GM23248 (cell line): ENCODE measurements around the gene DIRAS2.

ENCODE experiments used
- EZH2 ChIP-seq: fragments of 200-600 bp; sonication (generic); IDR thresholded peaks from 2 replicates; pipeline ENCODE4 v1.6.1; 2018; ENCODE audit warnings: antibody characterized with exemption, mild to moderate bottlenecking; ENCODE audit not compliant: insufficient read depth, poor library complexity, severe bottlenecking
- EZH2phosphoT487 ChIP-seq: fragments of 200-600 bp; sonication (generic); IDR thresholded peaks from 2 replicates; pipeline ENCODE4 v1.6.1; 2018; ENCODE audit warnings: antibody characterized with exemption, moderate library complexity, mild to moderate bottlenecking, low read depth; ENCODE audit not compliant: insufficient read depth

- TF ChIP-seq EZH2 = no peak
- no peak for TF ChIP-seq EZH2phosphoT487
Observed at GRCh38 chr9:90593646-90594045, 49.0 kb downstream of the DIRAS2 start.
